CD14-positive monocyte (primary cell): Measurements from ENCODE around the gene SLC34A2. TPM values are rescaled to one million over a fixed set of nuclear protein-coding genes. Genes with fewer than 3 reads are reported as not detected.

Source experiments
- DNase-seq, 3 donors: peaks; one replicate each; pipeline ENCODE4 v3.0.0-alpha.2; 2011 to 2022
- H2AFZ ChIP-seq: 2 replicates; pipeline ENCODE4 v1.6.0; 2012; ENCODE audit warnings: mild to moderate bottlenecking, low read depth, low read length, inconsistent platforms; ENCODE audit not compliant: insufficient read depth, poor library complexity, severe bottlenecking
- H3K27ac ChIP-seq, 2 donors: 1 replicate in 1 of 2; 2 replicates in 1 of 2; pipeline ENCODE4 v1.5.1; 2012 to 2013; ENCODE audit warnings: low read length in 2 of 2, control low read depth in 1 of 2, inconsistent platforms in 1 of 2, low read depth in 1 of 2, mild to moderate bottlenecking in 1 of 2
- H3K27me3 ChIP-seq, 2 donors: one replicate each; pipeline versions ENCODE4 v1.6.0 to v1.6.1; 2011 to 2013; ENCODE audit warnings: low read length in 2 of 2; ENCODE audit not compliant: control insufficient read depth in 2 of 2, insufficient read depth in 2 of 2
- H3K36me3 ChIP-seq, 2 donors: replicated peaks in 1 of 2; 1 replicate in 1 of 2; 2 replicates in 1 of 2; pipeline versions ENCODE4 v1.5.1 to v1.6.1; 2012 to 2013; ENCODE audit warnings: low read length in 2 of 2, control low read depth in 1 of 2, inconsistent platforms in 1 of 2, mild to moderate bottlenecking in 1 of 2; ENCODE audit not compliant: insufficient read depth in 2 of 2, control insufficient read depth in 1 of 2
- H3K4me1 ChIP-seq, 2 donors: 1 replicate in 1 of 2; 2 replicates in 1 of 2; pipeline versions ENCODE4 v1.5.1 to v1.6.1; 2012 to 2013; ENCODE audit warnings: low read length in 2 of 2, control low read depth in 1 of 2, inconsistent platforms in 1 of 2, mild to moderate bottlenecking in 1 of 2, moderate library complexity in 1 of 2; ENCODE audit not compliant: insufficient read depth in 2 of 2, control insufficient read depth in 1 of 2
- H3K4me2 ChIP-seq: replicated peaks from 2 replicates; pipeline ENCODE3; 2012; ENCODE audit warnings: low read length, moderate library complexity, mild to moderate bottlenecking; ENCODE audit not compliant: poor library complexity, severe bottlenecking; ENCODE audit errors: extremely low read depth
- H3K4me3 ChIP-seq, 3 experiments: fragments of 200-600 bp in 1 of 3; sonication (generic) in 1 of 3; replicated peaks in 1 of 3; 1 replicate in 2 of 3; 2 replicates in 1 of 3; pipeline ENCODE4 v1.5.1; 2011 to 2013; ENCODE audit warnings: low read length in 3 of 3, mild to moderate bottlenecking in 3 of 3, control low read depth in 2 of 3, low read depth in 2 of 3, inconsistent platforms in 1 of 3, moderate library complexity in 1 of 3
- H3K79me2 ChIP-seq: 2 replicates; pipeline ENCODE4 v1.6.0; 2012; ENCODE audit warnings: mild to moderate bottlenecking, control low read depth, inconsistent platforms, low read length, moderate library complexity; ENCODE audit not compliant: insufficient read depth
- H3K9ac ChIP-seq: 2 replicates; pipeline ENCODE4 v1.6.0; 2017; ENCODE audit warnings: low read length, mild to moderate bottlenecking; ENCODE audit not compliant: insufficient read depth, poor library complexity, severe bottlenecking
- H3K9me3 ChIP-seq, 2 donors: replicated peaks in 1 of 2; 1 replicate in 1 of 2; 2 replicates in 1 of 2; pipeline versions ENCODE4 v1.5.1 to v1.6.1; 2012 to 2013; ENCODE audit warnings: low read length in 2 of 2, control low read depth in 1 of 2; ENCODE audit not compliant: control insufficient read depth in 1 of 2, insufficient read depth in 1 of 2
- H4K20me1 ChIP-seq: 2 replicates; pipeline ENCODE4 v1.6.0; 2012; ENCODE audit warnings: mild to moderate bottlenecking, low read length, control low read depth, moderate library complexity; ENCODE audit not compliant: insufficient read depth
- H3K27ac Mint-ChIP-seq, 7 donors: one replicate each; pipeline ENCODE4 v1.8.0; 2020; ENCODE audit warnings: mild to moderate bottlenecking in 7 of 7, mixed read lengths in 7 of 7, moderate library complexity in 6 of 7, inconsistent platforms in 2 of 7
- H3K27me3 Mint-ChIP-seq, 3 donors: one replicate each; pipeline ENCODE4 v1.8.0; 2021 to 2022; ENCODE audit warnings: low read depth in 3 of 3, mild to moderate bottlenecking in 3 of 3, mixed read lengths in 3 of 3, moderate library complexity in 3 of 3, inconsistent platforms in 1 of 3
- H3K36me3 Mint-ChIP-seq, 2 donors: one replicate each; pipeline ENCODE4 v1.8.0; 2020; ENCODE audit warnings: mixed read lengths in 2 of 2, inconsistent platforms in 1 of 2, mild to moderate bottlenecking in 1 of 2
- H3K4me1 Mint-ChIP-seq: one replicate; pipeline ENCODE4 v1.8.0; 2020; ENCODE audit warnings: mild to moderate bottlenecking, mixed read lengths
- H3K4me3 Mint-ChIP-seq, 2 donors: one replicate each; pipeline ENCODE4 v1.8.0; 2020; ENCODE audit warnings: mild to moderate bottlenecking in 2 of 2, mixed read lengths in 2 of 2, moderate library complexity in 1 of 2
- H3K9me3 Mint-ChIP-seq, 7 donors: one replicate each; pipeline ENCODE4 v1.8.0; 2020 to 2022; ENCODE audit warnings: mixed read lengths in 7 of 7, mild to moderate bottlenecking in 6 of 7, moderate library complexity in 6 of 7, inconsistent platforms in 2 of 7
- CTCF ChIP-seq: fragments of 200-600 bp; IDR thresholded peaks from one replicate; pipeline ENCODE4 v1.8.0; 2022; ENCODE audit warnings: antibody characterized with exemption, mild to moderate bottlenecking
- WGBS: methylation state at CpG from one replicate; pipeline ENCODE4 v1.1.5; 2013; ENCODE audit warnings: missing lambda C conversion rate; ENCODE audit not compliant: insufficient coverage; 5-methylcytosine and 5-hydroxymethylcytosine counted together
- intact Hi-C, 2 donors: fragments of 100-400 bp; cut with micrococcal nuclease; formaldehyde crosslinking; loops; one replicate each; pipeline versions ENCODE4 v1.15.0 to v1.15.1; 2023
- polyA plus RNA-seq, 3 donors: library from polyadenylated mRNA; depleted of rRNA in 1 of 3; unstranded in 2 of 3; stranded (reverse) in 1 of 3; fragments of 300-500 nt in 2 of 3; fragments of >200 nt in 1 of 3; fragmentation: Illumina TruSeq in 2 of 3; gene quantifications; 1 replicate in 2 of 3; 2 replicates in 1 of 3; pipeline ENCODE4 v1.2.3, GENCODE V29; 2012 to 2021

SLC34A2 gene
- polyA plus RNA-seq, 3 donors = not detected

GRCh38 chr4:25638221-25638601 lies 17.4 kb upstream of the SLC34A2 start:
- intact Hi-C loops = no loop called here

GRCh38 chr4:25638806-25639205 lies 16.8 kb upstream of the SLC34A2 start:
- no peaks in the 10 kb centered on the region for H3K36me3 ChIP-seq
- no peak overlapping the region for H3K9ac ChIP-seq
- H3K4me3 ChIP-seq = no peak overlapping the region
- peaks cover 6 to 8% (median 8%) of the 10 kb centered on the region in 3 donors for H3K27me3 Mint-ChIP-seq
- H3K4me1 Mint-ChIP-seq = no peaks in the 10 kb centered on the region
- no peak for DNase-seq
- H3K36me3 Mint-ChIP-seq = no peaks in the 10 kb centered on the region
- H3K79me2 ChIP-seq = no peaks in the 10 kb centered on the region
- peaks cover 0 to 7% (median 3%) of the 10 kb centered on the region in 7 donors for H3K9me3 Mint-ChIP-seq
- no peaks in the 10 kb centered on the region for H3K4me1 ChIP-seq
- no peaks in the 10 kb centered on the region for H3K27me3 ChIP-seq
- TF ChIP-seq CTCF = no peak
- no peaks in the 10 kb centered on the region for H3K9me3 ChIP-seq
- no peak overlapping the region for H3K27ac ChIP-seq
- no peak overlapping the region for H3K4me2 ChIP-seq
- 100% methylated on average over 1 of the region's 4 CpGs for WGBS
- H3K27ac Mint-ChIP-seq = no peak overlapping the region
- H3K4me3 Mint-ChIP-seq = no peak overlapping the region
- intact Hi-C loops = no loop called here
- no peaks in the 10 kb centered on the region for H4K20me1 ChIP-seq
- no peak overlapping the region for H2AFZ ChIP-seq

More at GRCh38 chr4:25638221-25638601, 17.4 kb upstream of the SLC34A2 start:
- 94% methylated on average over 2 of the region's 4 CpGs for WGBS
- no peaks in the 10 kb centered on the region for H3K4me1 ChIP-seq
- H3K27me3 ChIP-seq = no peaks in the 10 kb centered on the region
- H3K4me3 ChIP-seq = no peak overlapping the region
- H3K27ac ChIP-seq = no peak overlapping the region
- no peak overlapping the region for H3K27ac Mint-ChIP-seq
- H3K4me1 Mint-ChIP-seq = no peaks in the 10 kb centered on the region
- H3K9me3 ChIP-seq = no peaks in the 10 kb centered on the region
- H3K36me3 ChIP-seq = no peaks in the 10 kb centered on the region
- H3K4me3 Mint-ChIP-seq = no peak overlapping the region
- H4K20me1 ChIP-seq = no peaks in the 10 kb centered on the region
- no peak overlapping the region for H3K4me2 ChIP-seq
- peaks cover 6 to 8% (median 8%) of the 10 kb centered on the region in 3 donors for H3K27me3 Mint-ChIP-seq
- no peak for TF ChIP-seq CTCF
- H2AFZ ChIP-seq = no peak overlapping the region
- H3K9me3 Mint-ChIP-seq = peaks cover 0 to 9% (median 5%) of the 10 kb centered on the region in 7 donors
- no peak overlapping the region for H3K9ac ChIP-seq
- DNase-seq = no peak
- H3K79me2 ChIP-seq = no peaks in the 10 kb centered on the region
- no peaks in the 10 kb centered on the region for H3K36me3 Mint-ChIP-seq
